Measurements from ENCODE around the gene RPS19.

- TF ChIP-seq CTCF (IDR thresholded peaks at IDR 0.05 in 4 of 5, conservative IDR thresholded peaks at IDR 0.05 in 1 of 5) (no peak), POLR2A (IDR thresholded peaks at IDR 0.05) (no peak)
Observed at GRCh38 chr19:41839211-41839610, 20.8 kb upstream of the RPS19 start.

Data from gastrocnemius medialis (tissue), 4 donors.